ENCODE results near the gene APC2.

Gene APC2

DNA sequence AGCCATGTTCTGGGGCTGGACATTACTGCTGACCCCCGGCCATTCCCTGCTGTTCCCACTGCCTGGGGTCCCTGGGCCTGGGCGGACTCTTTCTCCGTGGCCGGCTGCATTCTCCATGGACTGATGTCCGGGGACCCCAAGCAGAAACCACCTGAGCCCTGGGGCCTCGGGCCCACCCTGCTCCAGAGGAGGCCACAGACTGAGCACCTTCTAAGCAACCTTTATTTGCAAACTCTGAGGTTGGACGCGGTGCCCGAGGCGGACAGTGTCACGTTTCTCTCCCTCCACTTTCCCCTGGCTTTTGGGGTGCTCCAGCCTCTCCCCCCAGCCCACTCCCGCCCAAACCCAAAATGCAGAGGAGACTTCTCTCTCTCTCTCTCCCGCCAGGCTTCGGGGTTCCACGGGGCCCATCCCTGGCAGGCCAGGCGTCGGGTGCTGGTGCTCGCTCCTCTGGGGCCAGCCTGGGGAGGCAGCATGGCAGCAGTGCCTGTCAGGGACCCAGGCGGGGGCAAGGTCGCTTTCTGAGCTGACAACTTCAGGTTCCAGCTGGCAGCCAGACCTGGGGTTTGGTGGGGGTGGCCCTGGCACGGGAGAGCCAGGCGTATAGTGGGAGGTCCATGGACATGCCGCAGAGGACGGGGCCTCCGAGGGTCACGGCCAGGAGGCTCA lies 31.4 kb downstream of the APC2 start:
- no peak for DNase-seq
- H3K4me3 ChIP-seq (ENCODE audit: low read depth, low read length) = no peak overlapping the region
- H3K27me3 ChIP-seq (ENCODE audit: insufficient read depth, low read depth, severe bottlenecking) = no peaks in the 10 kb centered on the region

DNA sequence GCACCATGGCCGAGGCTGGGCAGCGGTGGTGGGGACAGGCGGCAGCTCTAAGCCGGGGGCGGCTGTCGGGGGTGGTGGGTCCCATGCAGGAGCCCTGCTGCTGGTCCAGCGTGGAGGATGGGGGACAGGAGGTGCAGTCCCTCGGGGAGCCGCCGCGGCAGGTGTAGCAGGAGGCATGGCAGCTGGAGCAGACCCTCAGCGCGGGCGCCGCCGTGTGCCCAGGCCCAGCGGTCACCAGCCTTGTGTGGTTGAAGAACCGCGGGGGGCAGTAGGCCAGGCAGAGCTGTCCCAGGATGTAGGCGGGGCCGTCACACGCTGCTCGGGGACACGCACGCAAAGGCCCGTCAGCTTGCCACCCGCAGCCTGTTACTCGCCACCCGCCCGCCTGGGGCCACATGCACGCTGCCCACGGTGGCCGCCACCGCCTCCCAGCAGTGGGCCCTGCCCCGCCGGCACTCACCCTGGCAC lies 32.0 kb downstream of the APC2 start:
- TF ChIP-seq, protein P1, sequence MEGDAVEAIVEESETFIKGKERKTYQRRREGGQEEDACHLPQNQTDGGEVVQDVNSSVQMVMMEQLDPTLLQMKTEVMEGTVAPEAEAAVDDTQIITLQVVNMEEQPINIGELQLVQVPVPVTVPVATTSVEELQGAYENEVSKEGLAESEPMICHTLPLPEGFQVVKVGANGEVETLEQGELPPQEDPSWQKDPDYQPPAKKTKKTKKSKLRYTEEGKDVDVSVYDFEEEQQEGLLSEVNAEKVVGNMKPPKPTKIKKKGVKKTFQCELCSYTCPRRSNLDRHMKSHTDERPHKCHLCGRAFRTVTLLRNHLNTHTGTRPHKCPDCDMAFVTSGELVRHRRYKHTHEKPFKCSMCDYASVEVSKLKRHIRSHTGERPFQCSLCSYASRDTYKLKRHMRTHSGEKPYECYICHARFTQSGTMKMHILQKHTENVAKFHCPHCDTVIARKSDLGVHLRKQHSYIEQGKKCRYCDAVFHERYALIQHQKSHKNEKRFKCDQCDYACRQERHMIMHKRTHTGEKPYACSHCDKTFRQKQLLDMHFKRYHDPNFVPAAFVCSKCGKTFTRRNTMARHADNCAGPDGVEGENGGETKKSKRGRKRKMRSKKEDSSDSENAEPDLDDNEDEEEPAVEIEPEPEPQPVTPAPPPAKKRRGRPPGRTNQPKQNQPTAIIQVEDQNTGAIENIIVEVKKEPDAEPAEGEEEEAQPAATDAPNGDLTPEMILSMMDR (IDR thresholded peaks at IDR 0.05; ENCODE audit: low read depth, low read length) = no peak
- no peaks in the 10 kb centered on the region for H3K9me3 ChIP-seq (ENCODE audit: severe bottlenecking)
- H3K27ac ChIP-seq = no peak overlapping the region
- peaks cover 11% of the 10 kb centered on the region for H3K36me3 ChIP-seq
- no peaks in the 10 kb centered on the region for H3K27me3 ChIP-seq (ENCODE audit: insufficient read depth, low read depth, severe bottlenecking)
- H3K4me3 ChIP-seq (ENCODE audit: low read depth, low read length) = no peak overlapping the region
- DNase-seq = no peak

More for the DNA sequence above, 31.4 kb downstream of the APC2 start:
- H3K27ac ChIP-seq = no peak overlapping the region
- H3K9me3 ChIP-seq (ENCODE audit: severe bottlenecking) = no peaks in the 10 kb centered on the region
- TF ChIP-seq, protein P1 (IDR thresholded peaks at IDR 0.05; ENCODE audit: low read depth, low read length) = no peak
- H3K36me3 ChIP-seq = peaks cover 15% of the 10 kb centered on the region

DNA sequence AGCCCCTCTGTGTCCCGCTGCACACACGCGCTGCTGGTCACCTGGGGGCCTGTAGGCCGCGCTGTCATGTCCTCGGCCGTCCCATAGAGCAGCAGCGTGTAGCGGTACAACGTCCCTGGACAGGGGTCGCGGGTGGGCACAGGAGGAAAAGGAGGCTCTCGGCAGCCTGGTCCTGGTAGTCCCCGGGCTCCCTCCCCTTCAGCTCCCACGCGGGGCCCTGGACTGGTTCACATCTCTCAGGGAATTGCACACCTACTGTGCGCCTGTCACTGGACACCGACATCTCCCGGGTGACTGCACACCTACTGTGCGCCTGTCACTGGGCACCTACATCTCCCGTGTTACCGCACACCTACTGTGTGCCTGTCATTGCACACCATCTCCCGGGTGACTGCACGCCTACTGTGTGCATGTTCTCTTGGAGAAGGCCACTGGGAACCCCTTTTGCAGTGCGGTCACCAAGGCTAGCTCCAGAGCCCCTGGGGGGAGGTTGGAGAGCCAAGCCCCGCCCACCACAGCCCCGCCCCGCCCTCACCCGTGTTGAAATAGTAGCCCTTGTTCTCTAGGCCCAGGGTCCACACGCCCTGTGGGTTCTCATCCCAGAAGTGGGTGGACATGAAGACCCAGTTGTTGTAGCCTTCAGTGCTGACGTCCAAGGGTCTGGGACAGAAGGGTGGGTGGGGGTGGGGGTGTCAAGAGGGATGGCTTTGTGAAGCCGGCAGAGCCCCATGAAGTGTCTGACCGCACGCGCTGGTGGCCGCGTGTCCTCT lies 32.6 kb downstream of the APC2 start:
- Histone ChIP-seq H3K36me3 (peaks cover 5% of the 10 kb centered on the region), H3K4me3 (ENCODE audit: low read depth, low read length) (no peak overlapping the region), H3K27ac (no peak overlapping the region), H3K27me3 (ENCODE audit: insufficient read depth, low read depth, severe bottlenecking) (no peaks in the 10 kb centered on the region), H3K9me3 (ENCODE audit: severe bottlenecking) (no peaks in the 10 kb centered on the region)
- no peak for DNase-seq
- TF ChIP-seq, protein P1 (IDR thresholded peaks at IDR 0.05; ENCODE audit: low read depth, low read length) = no peak

DNA sequence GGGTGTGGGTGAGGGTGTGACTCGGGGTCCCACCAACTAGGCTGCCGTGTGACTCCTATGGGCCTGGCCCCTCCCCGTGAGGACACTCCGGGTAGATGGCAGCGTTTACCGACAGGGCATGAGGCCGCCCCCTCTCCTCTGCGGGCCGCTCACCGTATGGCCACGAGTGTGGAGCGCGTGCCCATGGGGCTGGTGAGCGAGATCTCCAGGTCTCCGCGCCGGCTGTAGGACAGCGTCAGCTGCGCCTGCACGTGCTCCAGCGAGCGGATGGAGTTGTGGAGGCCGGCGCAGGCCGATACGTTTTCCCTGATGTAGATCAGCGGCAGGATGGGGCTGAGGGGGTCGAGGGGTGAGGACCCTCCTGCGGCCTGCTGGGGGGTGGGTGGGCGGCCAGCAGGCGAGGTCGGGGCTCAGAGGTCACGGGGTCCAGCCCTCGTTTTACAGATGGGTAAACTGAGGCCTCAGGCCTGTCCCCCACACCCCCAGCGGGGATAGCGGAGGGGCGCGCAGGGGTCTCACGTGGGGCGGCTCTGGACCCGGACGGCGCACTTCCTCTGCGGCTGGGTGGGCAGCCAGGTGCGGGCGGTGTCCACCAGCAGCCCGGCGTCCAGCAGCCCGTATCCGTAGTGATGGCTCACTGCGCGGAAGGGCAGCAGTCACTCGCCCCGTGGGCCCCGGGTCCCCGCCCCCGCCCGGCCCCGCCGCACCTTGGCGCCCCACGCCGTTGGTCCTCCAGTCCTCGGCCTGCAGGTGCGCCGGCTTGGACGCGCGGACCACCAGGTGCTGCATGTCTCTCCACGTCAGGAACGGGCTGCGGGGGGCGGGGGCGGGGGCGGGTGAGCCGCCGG lies 33.4 kb downstream of the APC2 start:
- H3K27ac ChIP-seq = no peak overlapping the region
- no peak overlapping the region for H3K4me3 ChIP-seq (ENCODE audit: low read depth, low read length)
- DNase-seq = no peak
- TF ChIP-seq, protein P1 (IDR thresholded peaks at IDR 0.05; ENCODE audit: low read depth, low read length) = no peak
- no peaks in the 10 kb centered on the region for H3K27me3 ChIP-seq (ENCODE audit: insufficient read depth, low read depth, severe bottlenecking)
- no peaks in the 10 kb centered on the region for H3K36me3 ChIP-seq
- no peaks in the 10 kb centered on the region for H3K9me3 ChIP-seq (ENCODE audit: severe bottlenecking)

DNA sequence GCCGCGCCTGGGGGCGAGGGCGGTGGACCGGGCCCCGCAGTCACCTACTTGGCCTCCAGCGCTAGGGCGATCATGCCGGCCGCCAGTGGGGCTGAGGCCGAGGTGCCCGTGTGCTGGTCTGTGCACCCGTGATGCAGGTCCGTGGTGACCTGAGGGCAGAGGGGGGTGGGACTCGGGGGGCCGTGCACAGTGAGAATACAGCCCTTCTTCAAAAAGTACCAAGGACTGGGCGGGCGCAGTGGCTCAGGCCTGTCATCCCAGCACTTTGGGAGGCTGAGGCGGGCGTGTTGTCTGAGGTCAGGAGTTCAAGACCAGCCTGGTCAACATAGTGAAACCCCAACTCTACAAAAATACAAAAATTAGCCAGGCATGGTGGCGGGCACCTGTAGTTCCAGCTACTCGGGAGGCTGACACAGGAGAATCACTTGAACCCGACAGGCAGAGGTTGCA lies 34.1 kb downstream of the APC2 start:
- no peak overlapping the region for H3K4me3 ChIP-seq (ENCODE audit: low read depth, low read length)

More for the DNA sequence above, 34.1 kb downstream of the APC2 start:
- Histone ChIP-seq H3K27me3 (ENCODE audit: insufficient read depth, low read depth, severe bottlenecking) (no peaks in the 10 kb centered on the region), H3K27ac (no peak overlapping the region), H3K9me3 (ENCODE audit: severe bottlenecking) (no peaks in the 10 kb centered on the region), H3K36me3 (no peaks in the 10 kb centered on the region)
- no peak for DNase-seq
- TF ChIP-seq, protein P1 (IDR thresholded peaks at IDR 0.05; ENCODE audit: low read depth, low read length) = no peak

All from WERI-Rb-1 (cell line).